NCI-H82 treated with DMSO at 0.1 percent for 48 hours (cell line): Measurements from ENCODE around the gene PLTP.

Experiments used
- DNase-seq: peaks from one replicate; lab custom pipeline; 2025; ENCODE audit not compliant: unreplicated experiment; lab: John Stamatoyannopoulos, UW

The PLTP gene

DNA sequence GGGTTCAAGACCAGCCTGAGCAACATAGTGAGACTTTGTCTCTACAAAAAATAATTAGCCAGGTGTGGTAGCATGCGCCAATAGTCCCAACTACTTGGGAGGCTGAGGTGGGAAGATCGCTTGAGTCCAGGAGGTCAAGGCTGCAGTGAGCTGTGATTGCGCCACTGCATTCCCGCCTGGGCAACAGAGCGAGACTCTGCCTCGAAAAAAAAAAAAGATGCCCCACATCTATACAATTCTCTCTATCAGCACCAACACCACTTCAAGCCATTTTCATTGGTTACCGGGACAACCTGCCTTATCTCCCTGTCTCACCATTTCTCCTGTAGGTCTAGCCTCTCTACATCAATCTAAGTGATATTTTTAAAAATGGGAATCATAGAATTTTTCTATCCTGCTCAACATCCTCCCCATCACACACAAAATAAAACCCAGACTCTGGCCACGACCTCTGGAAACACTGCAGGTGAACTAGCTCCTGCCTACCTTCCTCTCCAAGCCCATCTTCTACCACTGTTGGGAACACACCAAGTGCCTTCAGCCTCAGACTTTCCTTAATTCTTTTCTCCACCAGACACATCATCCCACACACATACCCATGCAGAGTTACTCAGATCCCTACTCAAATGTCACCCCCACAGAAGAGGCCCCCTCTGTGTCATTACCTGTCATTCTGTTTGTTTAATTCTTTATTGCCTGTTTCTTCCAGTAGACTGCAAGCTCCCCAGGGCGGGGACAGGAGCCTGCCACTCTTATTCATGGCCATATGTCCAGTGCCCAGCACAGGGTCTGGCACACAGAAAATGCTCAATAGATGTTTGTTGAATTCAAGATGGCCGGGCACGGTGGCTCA lies 9.6 kb upstream of the PLTP start:
- no peak for DNase-seq

DNA sequence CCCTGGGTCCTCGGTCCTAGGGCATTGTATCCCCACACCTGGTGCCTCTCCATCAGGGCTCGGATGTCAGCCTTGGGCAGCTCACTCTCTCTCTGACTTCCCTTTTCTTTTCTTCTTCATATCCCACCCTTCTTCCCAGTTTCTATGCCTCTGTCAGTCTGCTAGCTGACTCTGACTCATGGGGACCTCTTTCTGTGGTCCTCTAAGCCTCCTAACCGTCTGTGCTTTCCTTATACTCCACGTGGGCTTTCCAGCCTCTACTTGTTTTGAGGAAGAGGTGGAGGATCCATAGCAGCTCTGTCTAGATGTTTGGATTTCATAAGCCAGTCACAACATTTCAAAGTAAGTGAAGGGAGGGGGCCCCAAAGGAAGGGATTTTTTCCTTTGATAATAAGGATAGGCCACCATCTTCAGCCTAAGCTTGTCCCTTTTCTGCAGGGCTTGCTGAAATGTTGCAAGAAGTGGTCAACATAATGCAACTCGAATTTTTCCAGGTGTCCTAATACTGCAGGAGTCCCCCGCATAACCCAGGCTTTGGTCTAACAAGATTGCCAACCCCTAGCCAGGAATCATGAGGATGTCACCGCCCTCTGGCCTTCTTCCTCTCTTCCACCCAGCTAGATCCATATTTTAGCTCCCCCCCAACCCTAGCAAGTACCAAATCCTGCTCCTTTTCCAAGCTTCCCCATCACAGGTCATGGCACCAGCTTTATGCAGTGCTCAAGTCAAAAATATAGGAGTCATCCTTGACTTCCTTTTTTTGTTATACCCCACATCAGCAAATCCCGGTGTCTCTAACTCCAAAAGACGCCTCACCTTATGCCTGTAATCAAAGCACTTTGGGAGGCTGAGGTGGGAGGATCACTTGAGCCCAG lies 8.7 kb upstream of the PLTP start:
- no peak for DNase-seq

- no peak for DNase-seq
These were observed 7.8 kb upstream of the PLTP start for GRCh38 chr20:45919542-45920399.

GRCh38 chr20:45918779-45919537 lies 7.0 kb upstream of the PLTP start:
- no peak for DNase-seq

DNA sequence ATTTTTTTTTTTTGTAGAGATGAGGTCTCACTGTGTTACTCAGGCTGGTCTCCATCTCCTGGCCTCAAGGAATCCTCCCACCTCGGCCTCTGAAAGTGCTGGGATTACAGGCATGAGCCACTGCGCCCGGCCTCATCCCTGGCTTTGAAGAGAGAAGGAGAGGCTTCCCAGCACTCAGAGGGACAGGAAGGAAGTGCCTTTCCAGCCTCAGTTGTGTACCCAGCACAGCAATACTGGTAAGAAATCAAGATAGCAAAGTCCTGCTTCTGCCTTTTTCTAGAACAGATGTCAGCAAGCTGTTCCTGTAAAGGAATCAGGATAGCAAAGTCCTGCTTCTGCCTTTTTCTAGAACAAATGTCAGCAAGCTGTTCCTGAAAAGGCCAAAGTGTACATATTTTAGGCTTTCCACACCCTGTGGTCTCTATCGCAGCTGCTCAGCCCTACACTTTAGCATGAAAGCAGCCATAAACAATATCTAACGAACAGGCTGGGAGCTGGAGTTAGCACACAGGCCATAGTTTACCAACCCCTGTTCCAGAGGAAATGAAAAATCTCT lies 6.3 kb upstream of the PLTP start:
- no peak for DNase-seq

- DNase-seq = peak; percentile 47
These were observed 5.8 kb upstream of the PLTP start for GRCh38 chr20:45917790-45918141.

- DNase-seq = no peak
These were observed 1.2 kb upstream of the PLTP start for GRCh38 chr20:45913116-45913515.

GRCh38 chr20:45912344-45912682 lies 358 bp upstream of the PLTP start:
- no peak for DNase-seq

DNA sequence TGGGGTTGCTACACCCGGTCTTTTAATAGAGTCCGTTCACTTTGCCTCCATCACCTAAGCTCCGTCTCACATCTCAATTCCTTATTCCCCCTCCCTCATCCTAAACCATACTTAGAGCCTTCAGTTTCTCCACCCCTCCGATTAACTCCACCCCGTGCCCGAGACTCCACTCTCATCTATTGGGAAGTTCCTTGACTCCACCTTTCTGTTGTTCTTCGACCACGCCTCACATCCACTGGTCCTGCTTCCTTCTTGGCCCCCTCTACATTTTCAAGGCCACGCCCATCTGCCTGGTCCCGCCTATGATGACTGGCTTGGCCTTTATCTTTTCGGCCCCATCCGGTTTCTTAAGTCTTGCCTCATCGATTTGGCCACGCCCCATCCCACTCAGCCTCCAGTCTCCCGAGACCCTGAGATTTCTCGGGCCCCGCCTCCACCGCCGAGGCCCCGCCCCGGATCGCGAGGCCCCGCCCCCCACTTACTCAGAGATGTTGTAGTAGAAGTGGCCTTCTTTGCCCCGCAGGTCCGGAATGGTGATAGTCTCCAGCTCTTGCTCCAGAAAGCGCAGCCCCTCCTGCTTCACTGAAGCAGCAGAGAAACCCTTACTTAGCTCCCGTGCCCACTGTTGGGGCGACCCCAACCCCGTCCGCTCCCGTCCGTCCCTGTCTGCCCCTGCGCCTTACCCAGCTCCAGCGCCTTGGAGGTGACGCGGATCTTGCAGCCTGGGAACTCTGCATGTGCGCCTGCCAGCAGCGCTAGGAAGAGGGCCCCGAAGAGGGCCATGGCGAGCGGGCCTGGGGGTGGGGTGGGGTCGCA lies 1.1 kb downstream of the PLTP start:
- DNase-seq = peak; percentile 100

DNA sequence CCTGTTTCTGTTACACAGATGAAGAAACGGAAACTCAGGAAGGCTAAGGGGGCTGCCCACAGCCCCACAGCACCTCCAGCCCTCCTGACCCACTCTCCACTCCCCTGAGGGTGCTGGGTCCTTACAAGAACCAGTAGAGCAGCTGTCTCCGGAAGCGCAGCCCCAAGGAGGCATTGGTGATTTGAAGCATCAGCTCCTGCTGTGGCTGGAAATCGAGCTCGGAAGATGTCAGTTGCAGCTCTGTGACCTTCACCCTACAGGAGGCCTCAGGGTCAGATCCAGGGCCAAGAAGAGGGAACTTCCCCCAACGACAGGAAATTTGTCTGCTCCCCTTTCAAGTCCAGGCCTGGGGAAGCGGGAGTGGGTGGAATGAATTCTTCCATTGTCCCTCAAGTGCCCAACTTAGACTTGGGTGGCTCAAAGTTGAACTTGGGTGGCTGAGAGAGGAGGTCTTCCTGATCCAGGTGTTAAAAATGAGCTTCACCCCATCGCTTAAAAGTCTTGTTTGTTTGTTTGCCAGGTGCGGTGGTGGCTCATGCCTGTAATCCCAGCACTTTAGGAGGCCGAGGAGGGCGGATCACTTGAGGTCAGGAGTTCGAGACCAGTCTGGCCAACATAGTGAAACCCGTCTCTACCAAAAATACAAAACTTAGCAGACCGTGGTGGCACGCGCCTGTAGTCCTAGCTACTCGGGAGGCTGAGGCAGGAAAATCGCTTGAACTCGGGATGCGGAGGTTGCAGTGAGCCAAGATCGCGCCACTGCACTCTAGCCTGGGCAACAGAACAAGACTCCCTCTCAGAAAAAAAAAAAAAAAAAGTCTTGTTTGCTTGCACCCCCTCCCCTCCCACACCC lies 1.9 kb downstream of the PLTP start:
- DNase-seq = no peak

DNA sequence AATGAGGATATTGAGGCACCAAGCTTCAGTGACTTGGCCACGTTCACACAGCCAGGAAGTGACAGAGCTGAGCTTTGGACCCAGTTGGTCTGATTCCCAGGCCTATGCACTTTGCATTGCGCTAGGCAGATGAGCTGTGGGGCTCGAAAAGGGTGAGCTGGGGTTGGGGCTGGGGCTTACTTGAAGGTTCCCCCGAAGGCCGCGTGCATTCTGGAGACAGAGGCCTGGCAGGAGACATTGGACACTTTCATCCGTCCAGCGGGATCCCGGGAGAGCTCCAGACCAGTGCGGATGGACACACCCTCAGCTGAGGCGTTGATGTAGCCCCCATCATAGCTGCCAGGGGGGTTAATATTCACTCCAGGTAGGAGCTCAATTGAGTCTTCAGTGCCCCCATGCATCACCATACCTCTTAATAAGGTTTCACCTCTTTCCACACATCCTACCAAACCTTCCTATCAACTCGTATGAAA lies 2.6 kb downstream of the PLTP start:
- DNase-seq = no peak

DNA sequence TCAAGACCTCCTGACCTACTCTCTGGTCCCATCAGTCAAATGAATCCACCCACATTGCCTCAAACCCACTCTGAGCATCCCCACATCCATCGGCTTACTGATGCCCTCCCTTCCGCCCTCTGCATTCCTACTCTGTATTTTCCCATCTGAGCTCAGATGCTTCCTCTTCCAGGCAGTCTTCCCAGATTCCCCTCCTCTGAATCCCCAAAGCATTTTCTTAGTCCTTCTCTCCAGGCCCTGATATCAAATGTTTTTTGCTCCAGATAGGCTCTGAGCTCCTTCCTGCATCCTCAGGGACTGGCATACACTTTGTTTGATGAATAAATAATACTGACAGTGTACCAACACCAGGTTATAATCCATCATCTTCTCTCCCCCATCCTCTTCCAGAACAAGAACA lies 3.9 kb downstream of the PLTP start:
- no peak for DNase-seq

DNA sequence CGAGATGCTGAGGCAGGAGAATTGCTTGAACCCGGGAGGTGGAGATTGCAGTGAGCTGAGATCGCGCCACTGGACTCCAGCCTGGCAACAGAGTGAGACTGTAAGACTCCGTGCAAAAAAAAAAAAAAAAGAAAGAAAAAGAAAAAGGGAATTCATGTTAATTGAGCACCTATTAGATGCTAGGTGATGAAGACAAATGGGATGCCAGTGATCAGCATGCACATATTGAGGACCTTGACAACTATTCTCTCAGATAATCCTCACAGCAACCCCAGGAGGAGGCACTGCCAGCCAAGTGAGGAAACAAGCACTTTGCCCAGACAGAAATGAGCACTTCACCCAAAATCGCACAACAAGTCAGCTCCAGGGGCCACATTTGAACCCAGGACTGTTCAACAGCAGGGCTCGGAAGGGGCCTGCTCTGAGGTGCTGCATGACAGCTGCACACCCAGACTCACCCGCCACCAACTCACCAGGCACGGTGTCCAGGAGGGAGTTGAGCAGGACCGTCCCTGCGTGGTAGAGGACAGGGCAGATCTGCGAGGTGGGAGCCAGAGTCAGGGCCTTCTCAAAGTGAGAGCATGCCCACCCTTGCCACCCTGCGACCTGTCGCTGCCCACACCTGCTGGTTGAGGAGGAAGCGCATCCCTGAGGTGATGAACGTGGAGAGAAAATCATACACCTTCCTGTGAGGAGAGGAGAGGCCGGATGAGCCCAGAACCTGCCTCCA lies 4.6 kb downstream of the PLTP start:
- DNase-seq = no peak

DNA sequence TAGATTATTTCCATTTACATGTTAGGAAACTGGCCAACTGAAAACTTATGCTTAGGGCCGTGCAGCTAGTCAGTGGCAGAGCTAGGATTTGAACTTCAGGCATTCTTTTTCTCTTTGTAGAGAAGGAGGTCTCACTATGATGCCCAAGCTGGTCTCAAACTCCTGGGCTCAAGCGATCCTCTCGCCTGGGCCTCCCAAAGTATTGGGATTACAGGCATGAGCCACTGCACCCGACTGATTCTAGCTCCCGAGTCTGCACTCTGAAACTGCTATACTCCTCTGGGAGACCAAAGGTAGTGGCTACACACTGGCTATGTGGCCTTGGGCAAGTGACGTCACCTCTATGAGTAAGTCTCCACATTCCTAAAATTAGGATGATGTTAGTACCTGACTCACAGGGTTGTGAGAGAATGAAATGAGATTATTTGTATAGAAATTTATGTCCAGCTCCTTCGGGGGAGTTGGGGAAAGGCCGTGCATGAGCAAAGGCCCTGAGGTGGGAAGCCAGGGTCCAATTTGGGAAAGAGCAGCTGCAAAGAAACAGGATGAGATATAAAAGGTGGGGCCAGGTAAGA lies 6.4 kb downstream of the PLTP start:
- DNase-seq = no peak

GRCh38 chr20:45904583-45905504 lies 7.1 kb downstream of the PLTP start:
- DNase-seq = no peak

- no peak for DNase-seq
These were observed 9.7 kb downstream of the PLTP start for GRCh38 chr20:45902199-45902701.
